Breast epithelium (tissue), 3 donors: ENCODE data around the gene SYT5.

Experiments used
- POLR2AphosphoS5 ChIP-seq, 3 donors: sonication (generic); formaldehyde crosslinking; IDR thresholded peaks; one replicate each; pipeline ENCODE4 v1.6.1; 2017; ENCODE audit warnings: antibody characterized with exemption in 3 of 3
- TF ChIP-seq, protein P1 (sequence below), 3 donors: fragments of 450-650 bp; IDR thresholded peaks; one replicate each; pipeline ENCODE4 v1.5.1; 2016 to 2017; ENCODE audit warnings: antibody characterized with exemption in 3 of 3, mild to moderate bottlenecking in 3 of 3, moderate library complexity in 3 of 3

DNA sequence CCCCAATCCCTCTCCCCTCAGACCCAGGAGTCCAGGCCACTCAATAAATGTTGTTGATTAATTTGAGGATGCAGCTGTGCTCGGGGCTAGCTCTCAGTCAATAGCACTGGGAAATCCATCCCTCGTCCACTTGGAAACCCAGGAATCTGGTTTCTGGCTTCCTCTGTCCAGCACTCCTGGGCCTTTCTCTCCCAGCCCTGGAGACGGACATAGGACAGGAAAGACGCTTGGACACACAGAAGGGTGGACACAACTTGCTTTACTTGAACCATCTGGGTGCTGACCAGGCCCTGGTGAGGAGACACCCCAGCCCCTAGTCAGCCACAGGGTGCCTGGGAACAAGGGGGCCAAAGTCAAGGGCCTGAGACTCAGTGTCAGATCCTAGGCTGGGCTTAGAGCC is 21.7 kb downstream of the SYT5 start:
- TF ChIP-seq POLR2AphosphoS5 (IDR thresholded peaks at IDR 0.05): no peak
- TF ChIP-seq, protein P1, sequence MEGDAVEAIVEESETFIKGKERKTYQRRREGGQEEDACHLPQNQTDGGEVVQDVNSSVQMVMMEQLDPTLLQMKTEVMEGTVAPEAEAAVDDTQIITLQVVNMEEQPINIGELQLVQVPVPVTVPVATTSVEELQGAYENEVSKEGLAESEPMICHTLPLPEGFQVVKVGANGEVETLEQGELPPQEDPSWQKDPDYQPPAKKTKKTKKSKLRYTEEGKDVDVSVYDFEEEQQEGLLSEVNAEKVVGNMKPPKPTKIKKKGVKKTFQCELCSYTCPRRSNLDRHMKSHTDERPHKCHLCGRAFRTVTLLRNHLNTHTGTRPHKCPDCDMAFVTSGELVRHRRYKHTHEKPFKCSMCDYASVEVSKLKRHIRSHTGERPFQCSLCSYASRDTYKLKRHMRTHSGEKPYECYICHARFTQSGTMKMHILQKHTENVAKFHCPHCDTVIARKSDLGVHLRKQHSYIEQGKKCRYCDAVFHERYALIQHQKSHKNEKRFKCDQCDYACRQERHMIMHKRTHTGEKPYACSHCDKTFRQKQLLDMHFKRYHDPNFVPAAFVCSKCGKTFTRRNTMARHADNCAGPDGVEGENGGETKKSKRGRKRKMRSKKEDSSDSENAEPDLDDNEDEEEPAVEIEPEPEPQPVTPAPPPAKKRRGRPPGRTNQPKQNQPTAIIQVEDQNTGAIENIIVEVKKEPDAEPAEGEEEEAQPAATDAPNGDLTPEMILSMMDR (IDR thresholded peaks at IDR 0.05): no peak
